Loucy (cell line): ENCODE data around the gene AGAP1.

Experiments used
- H2AFZ ChIP-seq: fragments of 200-600 bp; sonication (generic); 2 replicates; pipeline ENCODE4 v1.6.0; 2016; ENCODE audit warnings: antibody characterized with exemption, mild to moderate bottlenecking, low read length, moderate library complexity
- H3F3A ChIP-seq: fragments of 200-600 bp; 2 replicates; pipeline ENCODE4 v1.6.0; 2016; ENCODE audit warnings: antibody characterized with exemption, low read depth, mild to moderate bottlenecking
- H3K27me3 ChIP-seq: fragments of 200-600 bp; sonication (generic); 2 replicates; pipeline ENCODE4 v1.6.1; 2014; ENCODE audit warnings: low read length, mild to moderate bottlenecking; ENCODE audit not compliant: insufficient read depth, poor library complexity, severe bottlenecking
- H3K36me3 ChIP-seq: fragments of 200-600 bp; sonication (generic); 2 replicates; pipeline ENCODE4 v1.6.1; 2016; ENCODE audit warnings: low read length; ENCODE audit not compliant: insufficient read depth
- H3K4me1 ChIP-seq: fragments of 200-600 bp; sonication (generic); 2 replicates; pipeline ENCODE4 v1.5.1; 2014; ENCODE audit warnings: low read length, mild to moderate bottlenecking; ENCODE audit not compliant: insufficient read depth, poor library complexity, severe bottlenecking
- H3K4me2 ChIP-seq: fragments of 200-600 bp; sonication (generic); 2 replicates; pipeline ENCODE4 v1.6.0; 2014; ENCODE audit warnings: antibody characterized with exemption, low read length, low read depth, mild to moderate bottlenecking; ENCODE audit not compliant: poor library complexity, severe bottlenecking
- H3K4me3 ChIP-seq: fragments of 200-600 bp; sonication (generic); 2 replicates; pipeline ENCODE4 v1.5.1; 2014; ENCODE audit warnings: low read length, mild to moderate bottlenecking, mixed read lengths; ENCODE audit not compliant: poor library complexity, severe bottlenecking
- H3K79me2 ChIP-seq: fragments of 200-600 bp; sonication (generic); 2 replicates; pipeline ENCODE4 v1.6.1; 2014; ENCODE audit warnings: low read length; ENCODE audit not compliant: insufficient read depth
- H3K9ac ChIP-seq: fragments of 200-600 bp; sonication (generic); 2 replicates; pipeline ENCODE4 v1.6.0; 2014; ENCODE audit warnings: mild to moderate bottlenecking, low read depth, low read length, moderate library complexity; ENCODE audit not compliant: poor library complexity, severe bottlenecking
- H3K9me2 ChIP-seq: fragments of 200-600 bp; sonication (generic); replicated peaks from 2 replicates; pipeline ENCODE4 v1.6.1; 2016; ENCODE audit warnings: low read depth, low read length, mixed read lengths
- H3K9me3 ChIP-seq: fragments of 200-600 bp; sonication (generic); 2 replicates; pipeline ENCODE4 v1.6.1; 2014; ENCODE audit warnings: mild to moderate bottlenecking, antibody characterized with exemption, low read length, low read depth; ENCODE audit not compliant: insufficient read depth
- H4K20me1 ChIP-seq: fragments of 200-600 bp; sonication (generic); 2 replicates; pipeline ENCODE4 v1.6.0; 2014; ENCODE audit warnings: antibody characterized with exemption, low read length, mild to moderate bottlenecking; ENCODE audit not compliant: insufficient read depth, poor library complexity, severe bottlenecking
- EZH2phosphoT487 ChIP-seq: fragments of 200-600 bp; IDR thresholded peaks from 2 replicates; pipeline ENCODE4 v1.6.1; 2018; ENCODE audit warnings: antibody characterized with exemption, mild to moderate bottlenecking, moderate library complexity, borderline replicate concordance
- TF ChIP-seq, protein P1 (sequence below): fragments of 200-600 bp; sonication (generic); conservative IDR thresholded peaks from 2 replicates; pipeline ENCODE4 v1.5.1; 2014; ENCODE audit warnings: mild to moderate bottlenecking, antibody characterized with exemption, low read length

Gene AGAP1

DNA sequence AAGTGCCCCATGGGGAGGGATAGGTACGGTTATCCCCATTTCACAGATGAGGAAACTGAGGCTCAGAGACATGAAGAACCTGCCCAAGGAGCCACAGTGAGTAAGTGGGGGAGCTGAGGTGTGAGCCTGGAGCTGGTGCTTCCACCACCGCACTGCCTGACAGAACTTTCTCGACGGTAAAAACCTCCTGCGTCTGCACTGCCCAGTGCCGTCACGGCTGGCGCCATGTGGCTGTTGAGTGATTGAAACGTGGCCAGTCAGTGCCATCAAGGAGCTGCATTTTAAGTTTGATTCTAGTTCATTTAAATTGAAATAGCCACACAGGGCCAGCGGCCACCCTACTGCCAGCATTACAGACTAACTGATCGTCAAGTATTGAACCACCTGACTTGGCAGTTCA is 217.1 kb downstream of the AGAP1 start:
- H3K9me2 ChIP-seq, result no peaks in the 10 kb centered on the region
- H3K4me3 ChIP-seq, result no peak overlapping the region
- H3F3A ChIP-seq, result no peaks in the 10 kb centered on the region
- H2AFZ ChIP-seq, result no peak overlapping the region
- H3K9me3 ChIP-seq, result no peaks in the 10 kb centered on the region
- TF ChIP-seq, protein P1, sequence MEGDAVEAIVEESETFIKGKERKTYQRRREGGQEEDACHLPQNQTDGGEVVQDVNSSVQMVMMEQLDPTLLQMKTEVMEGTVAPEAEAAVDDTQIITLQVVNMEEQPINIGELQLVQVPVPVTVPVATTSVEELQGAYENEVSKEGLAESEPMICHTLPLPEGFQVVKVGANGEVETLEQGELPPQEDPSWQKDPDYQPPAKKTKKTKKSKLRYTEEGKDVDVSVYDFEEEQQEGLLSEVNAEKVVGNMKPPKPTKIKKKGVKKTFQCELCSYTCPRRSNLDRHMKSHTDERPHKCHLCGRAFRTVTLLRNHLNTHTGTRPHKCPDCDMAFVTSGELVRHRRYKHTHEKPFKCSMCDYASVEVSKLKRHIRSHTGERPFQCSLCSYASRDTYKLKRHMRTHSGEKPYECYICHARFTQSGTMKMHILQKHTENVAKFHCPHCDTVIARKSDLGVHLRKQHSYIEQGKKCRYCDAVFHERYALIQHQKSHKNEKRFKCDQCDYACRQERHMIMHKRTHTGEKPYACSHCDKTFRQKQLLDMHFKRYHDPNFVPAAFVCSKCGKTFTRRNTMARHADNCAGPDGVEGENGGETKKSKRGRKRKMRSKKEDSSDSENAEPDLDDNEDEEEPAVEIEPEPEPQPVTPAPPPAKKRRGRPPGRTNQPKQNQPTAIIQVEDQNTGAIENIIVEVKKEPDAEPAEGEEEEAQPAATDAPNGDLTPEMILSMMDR, result no peak
- no peak for TF ChIP-seq EZH2phosphoT487
- H3K4me2 ChIP-seq, result no peak overlapping the region
- peaks cover 9% of the 10 kb centered on the region; the same call in 1 of the 2 replicates for H3K36me3 ChIP-seq
- no peaks in the 10 kb centered on the region for H3K4me1 ChIP-seq
- peaks cover 11% of the 10 kb centered on the region; the same call in 1 of the 2 replicates for H3K79me2 ChIP-seq
- H3K9ac ChIP-seq, result no peak overlapping the region
- H4K20me1 ChIP-seq, result no peaks in the 10 kb centered on the region
- H3K27me3 ChIP-seq, result no peaks in the 10 kb centered on the region

DNA sequence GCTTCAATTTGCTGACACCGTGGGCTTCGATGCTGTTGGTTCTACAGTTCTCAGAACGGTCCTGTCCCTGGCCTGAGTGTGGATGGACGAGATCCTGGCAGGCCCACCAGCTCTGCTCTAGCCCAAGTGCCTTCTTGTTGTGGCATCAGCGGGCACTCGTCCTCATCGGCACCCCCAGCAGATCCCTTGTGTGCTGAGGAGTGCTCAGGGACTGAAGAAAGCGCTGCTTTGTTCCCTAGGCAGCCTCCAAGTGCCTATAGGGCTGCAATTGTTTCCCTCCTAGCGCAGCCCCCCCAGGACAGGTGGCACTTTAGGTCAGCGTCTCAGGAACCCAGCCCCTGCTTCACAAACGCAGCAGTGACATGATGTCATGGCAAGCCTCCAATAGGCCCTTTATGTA is 217.7 kb downstream of the AGAP1 start:
- Histone ChIP-seq H3K9me2 (no peaks in the 10 kb centered on the region), H2AFZ (no peak overlapping the region), H3K4me1 (no peaks in the 10 kb centered on the region), H3F3A (no peaks in the 10 kb centered on the region), H3K4me3 (no peak overlapping the region), H3K9ac (no peak overlapping the region), H3K9me3 (no peaks in the 10 kb centered on the region), H3K27me3 (no peaks in the 10 kb centered on the region), H3K4me2 (no peak overlapping the region), H3K79me2 (peaks cover 9% of the 10 kb centered on the region; the same call in 1 of the 2 replicates), H3K36me3 (peaks cover 9% of the 10 kb centered on the region; the same call in 1 of the 2 replicates), H4K20me1 (no peaks in the 10 kb centered on the region)
- no peak for TF ChIP-seq EZH2phosphoT487
- TF ChIP-seq, protein P1, result no peak

DNA sequence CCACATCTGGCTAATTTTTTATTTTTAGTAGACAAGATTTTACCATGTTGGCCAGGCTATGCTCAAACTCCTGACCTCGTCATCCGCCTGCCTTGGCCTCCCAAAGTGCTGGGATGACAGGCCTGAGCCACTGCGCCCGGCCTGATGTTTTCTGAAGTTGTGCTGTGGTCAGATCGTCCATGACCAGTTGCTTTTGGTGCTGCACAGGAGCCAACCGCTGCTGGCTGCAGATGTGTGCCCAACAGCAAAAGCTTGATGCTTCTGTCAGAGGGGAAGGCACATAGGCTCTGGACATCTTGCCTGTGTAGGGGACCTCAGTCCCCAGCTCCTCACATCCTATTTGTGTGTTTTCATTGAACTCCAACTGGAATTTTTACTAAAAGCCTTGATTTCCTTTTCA is 218.3 kb downstream of the AGAP1 start:
- Histone ChIP-seq H2AFZ (no peak overlapping the region), H3F3A (no peaks in the 10 kb centered on the region), H3K9me2 (no peaks in the 10 kb centered on the region), H3K4me3 (no peak overlapping the region), H3K27me3 (no peaks in the 10 kb centered on the region), H3K79me2 (0 out of 2 replicates have a peak, but pooled peaks cover 4% of the 10 kb centered on the region), H4K20me1 (no peaks in the 10 kb centered on the region), H3K9ac (no peak overlapping the region), H3K4me1 (peaks cover 4% of the 10 kb centered on the region), H3K36me3 (peaks cover 9% of the 10 kb centered on the region; the same call in 1 of the 2 replicates), H3K9me3 (no peaks in the 10 kb centered on the region), H3K4me2 (no peak overlapping the region)
- no peak for TF ChIP-seq EZH2phosphoT487
- TF ChIP-seq, protein P1, result no peak
